DOHH2 (cell line): ENCODE data around the gene LRRC32.

Source experiments
- EZH2phosphoT487 ChIP-seq: fragments of 200-600 bp; sonication (generic); IDR thresholded peaks from 2 replicates; pipeline ENCODE4 v1.6.1; 2017; ENCODE audit warnings: borderline replicate concordance, mild to moderate bottlenecking, antibody characterized with exemption, low read length, moderate library complexity, mixed read lengths
- TF ChIP-seq, protein P1 (sequence below): fragments of 200-600 bp; sonication (generic); IDR thresholded peaks from one replicate; pipeline ENCODE4 v1.5.1; 2014; ENCODE audit warnings: antibody characterized with exemption, mild to moderate bottlenecking, low read depth, low read length; ENCODE audit not compliant: poor library complexity, severe bottlenecking

DNA sequence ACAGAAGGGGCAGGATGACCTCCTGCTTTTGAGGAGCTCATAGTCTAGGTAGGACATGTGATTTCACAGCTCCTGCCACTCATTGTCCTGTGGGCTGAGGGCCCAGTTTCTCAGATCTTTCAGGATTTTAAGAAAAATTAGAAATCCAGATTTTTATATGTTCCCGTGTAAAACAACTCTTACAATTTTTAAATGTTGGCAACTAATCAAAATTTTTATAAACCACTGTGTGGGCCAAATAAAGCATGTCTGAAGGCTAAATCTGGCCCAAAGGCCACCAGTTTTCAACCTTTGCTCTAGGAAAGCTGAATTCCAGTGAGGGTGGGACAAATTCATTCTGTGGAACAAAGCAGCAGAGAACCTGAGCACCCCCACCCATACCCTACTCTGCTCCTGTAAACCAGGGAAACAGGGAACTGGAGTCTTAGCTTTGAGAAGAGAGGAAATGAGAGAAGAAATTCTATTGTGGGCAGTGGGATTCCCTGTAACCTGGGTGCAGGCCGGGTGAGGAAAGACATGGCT, 20.6 kb downstream of the LRRC32 start:
- TF ChIP-seq, protein P1, sequence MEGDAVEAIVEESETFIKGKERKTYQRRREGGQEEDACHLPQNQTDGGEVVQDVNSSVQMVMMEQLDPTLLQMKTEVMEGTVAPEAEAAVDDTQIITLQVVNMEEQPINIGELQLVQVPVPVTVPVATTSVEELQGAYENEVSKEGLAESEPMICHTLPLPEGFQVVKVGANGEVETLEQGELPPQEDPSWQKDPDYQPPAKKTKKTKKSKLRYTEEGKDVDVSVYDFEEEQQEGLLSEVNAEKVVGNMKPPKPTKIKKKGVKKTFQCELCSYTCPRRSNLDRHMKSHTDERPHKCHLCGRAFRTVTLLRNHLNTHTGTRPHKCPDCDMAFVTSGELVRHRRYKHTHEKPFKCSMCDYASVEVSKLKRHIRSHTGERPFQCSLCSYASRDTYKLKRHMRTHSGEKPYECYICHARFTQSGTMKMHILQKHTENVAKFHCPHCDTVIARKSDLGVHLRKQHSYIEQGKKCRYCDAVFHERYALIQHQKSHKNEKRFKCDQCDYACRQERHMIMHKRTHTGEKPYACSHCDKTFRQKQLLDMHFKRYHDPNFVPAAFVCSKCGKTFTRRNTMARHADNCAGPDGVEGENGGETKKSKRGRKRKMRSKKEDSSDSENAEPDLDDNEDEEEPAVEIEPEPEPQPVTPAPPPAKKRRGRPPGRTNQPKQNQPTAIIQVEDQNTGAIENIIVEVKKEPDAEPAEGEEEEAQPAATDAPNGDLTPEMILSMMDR: no peak
- TF ChIP-seq EZH2phosphoT487: no peak
